ENCODE results near the gene DHRSX.

DNA sequence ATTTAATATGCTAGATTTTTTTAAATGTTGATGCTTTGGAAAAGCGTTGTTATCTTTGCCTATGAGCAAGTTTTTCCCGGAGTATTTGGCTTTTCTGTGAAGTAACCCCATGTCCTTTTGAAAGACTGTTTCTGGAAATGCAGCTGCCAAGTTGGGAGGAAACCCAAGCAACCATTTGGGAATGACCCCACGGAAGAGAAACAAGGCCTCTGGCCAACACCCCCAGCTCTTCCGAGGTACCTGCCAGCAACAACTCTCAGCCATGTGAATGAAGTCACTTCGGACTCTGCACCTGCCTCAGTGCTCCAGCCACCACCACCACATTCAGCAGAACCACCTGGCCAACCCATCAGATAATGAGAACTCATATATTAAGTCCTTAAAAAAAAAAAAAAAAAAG lies 36.2 kb upstream of the DHRSX start:
- TF ChIP-seq SMC3 (IDR thresholded peaks at IDR 0.05) (no peak), RAD21 (conservative IDR thresholded peaks at IDR 0.05 in 1 of 2, IDR thresholded peaks at IDR 0.05 in 1 of 2) (no peak), POLR2A (IDR thresholded peaks at IDR 0.05; ENCODE audit: low read length) (no peak), RNF2 (IDR thresholded peaks at IDR 0.05; ENCODE audit: borderline replicate concordance, low read depth) (no peak), EP300 (IDR thresholded peaks at IDR 0.05) (no peak), RCOR1 (IDR thresholded peaks at IDR 0.05; ENCODE audit: low read depth, low read length) (no peak), CHD4 (IDR thresholded peaks at IDR 0.05; ENCODE audit: borderline replicate concordance) (no peak)
- TF ChIP-seq, protein P1, sequence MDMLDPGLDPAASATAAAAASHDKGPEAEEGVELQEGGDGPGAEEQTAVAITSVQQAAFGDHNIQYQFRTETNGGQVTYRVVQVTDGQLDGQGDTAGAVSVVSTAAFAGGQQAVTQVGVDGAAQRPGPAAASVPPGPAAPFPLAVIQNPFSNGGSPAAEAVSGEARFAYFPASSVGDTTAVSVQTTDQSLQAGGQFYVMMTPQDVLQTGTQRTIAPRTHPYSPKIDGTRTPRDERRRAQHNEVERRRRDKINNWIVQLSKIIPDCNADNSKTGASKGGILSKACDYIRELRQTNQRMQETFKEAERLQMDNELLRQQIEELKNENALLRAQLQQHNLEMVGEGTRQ (IDR thresholded peaks at IDR 0.05) = no peak
- TF ChIP-seq, protein P2, sequence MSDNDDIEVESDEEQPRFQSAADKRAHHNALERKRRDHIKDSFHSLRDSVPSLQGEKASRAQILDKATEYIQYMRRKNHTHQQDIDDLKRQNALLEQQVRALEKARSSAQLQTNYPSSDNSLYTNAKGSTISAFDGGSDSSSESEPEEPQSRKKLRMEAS (IDR thresholded peaks at IDR 0.05) = no peak
- TF ChIP-seq, protein P3, sequence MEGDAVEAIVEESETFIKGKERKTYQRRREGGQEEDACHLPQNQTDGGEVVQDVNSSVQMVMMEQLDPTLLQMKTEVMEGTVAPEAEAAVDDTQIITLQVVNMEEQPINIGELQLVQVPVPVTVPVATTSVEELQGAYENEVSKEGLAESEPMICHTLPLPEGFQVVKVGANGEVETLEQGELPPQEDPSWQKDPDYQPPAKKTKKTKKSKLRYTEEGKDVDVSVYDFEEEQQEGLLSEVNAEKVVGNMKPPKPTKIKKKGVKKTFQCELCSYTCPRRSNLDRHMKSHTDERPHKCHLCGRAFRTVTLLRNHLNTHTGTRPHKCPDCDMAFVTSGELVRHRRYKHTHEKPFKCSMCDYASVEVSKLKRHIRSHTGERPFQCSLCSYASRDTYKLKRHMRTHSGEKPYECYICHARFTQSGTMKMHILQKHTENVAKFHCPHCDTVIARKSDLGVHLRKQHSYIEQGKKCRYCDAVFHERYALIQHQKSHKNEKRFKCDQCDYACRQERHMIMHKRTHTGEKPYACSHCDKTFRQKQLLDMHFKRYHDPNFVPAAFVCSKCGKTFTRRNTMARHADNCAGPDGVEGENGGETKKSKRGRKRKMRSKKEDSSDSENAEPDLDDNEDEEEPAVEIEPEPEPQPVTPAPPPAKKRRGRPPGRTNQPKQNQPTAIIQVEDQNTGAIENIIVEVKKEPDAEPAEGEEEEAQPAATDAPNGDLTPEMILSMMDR (IDR thresholded peaks at IDR 0.05) = no peak

All from A549 (cell line).